ENCODE results near the gene DRICH1.

DRICH1 gene

DNA sequence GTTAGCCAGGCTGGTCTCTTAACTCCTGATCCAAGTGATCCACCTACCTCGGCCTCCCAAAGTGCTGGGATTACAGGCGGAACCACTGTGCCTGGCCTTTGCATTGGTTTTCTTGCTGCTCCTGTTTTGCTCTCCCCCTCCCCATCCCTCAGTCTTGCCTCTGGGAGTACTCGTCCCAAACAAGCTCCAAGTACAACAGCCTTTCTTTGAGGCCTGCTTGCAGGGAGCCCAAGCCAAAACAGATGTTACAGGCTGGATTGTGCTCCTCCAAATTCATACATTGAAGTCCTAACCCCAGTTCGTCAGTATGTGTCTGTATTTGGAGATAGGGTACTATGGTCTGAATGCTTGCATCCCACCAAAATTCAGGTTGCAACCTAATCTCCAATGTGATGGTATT, 60.6 kb downstream of the DRICH1 start:
- Mint-ChIP-seq H3K36me3 (ENCODE audit: low read depth) (no peaks in the 10 kb centered on the region), H3K4me1 (peaks cover 29% of the 10 kb centered on the region), H3K4me3 (no peak overlapping the region), H3K9me3 (peaks cover 6% of the 10 kb centered on the region), H3K27ac (no peak overlapping the region), H3K27me3 (ENCODE audit: low read depth, poor library complexity) (peaks cover 21% of the 10 kb centered on the region)
- no peak for DNase-seq
- TF ChIP-seq, protein P1, sequence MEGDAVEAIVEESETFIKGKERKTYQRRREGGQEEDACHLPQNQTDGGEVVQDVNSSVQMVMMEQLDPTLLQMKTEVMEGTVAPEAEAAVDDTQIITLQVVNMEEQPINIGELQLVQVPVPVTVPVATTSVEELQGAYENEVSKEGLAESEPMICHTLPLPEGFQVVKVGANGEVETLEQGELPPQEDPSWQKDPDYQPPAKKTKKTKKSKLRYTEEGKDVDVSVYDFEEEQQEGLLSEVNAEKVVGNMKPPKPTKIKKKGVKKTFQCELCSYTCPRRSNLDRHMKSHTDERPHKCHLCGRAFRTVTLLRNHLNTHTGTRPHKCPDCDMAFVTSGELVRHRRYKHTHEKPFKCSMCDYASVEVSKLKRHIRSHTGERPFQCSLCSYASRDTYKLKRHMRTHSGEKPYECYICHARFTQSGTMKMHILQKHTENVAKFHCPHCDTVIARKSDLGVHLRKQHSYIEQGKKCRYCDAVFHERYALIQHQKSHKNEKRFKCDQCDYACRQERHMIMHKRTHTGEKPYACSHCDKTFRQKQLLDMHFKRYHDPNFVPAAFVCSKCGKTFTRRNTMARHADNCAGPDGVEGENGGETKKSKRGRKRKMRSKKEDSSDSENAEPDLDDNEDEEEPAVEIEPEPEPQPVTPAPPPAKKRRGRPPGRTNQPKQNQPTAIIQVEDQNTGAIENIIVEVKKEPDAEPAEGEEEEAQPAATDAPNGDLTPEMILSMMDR (IDR thresholded peaks at IDR 0.05), result no peak

GRCh38 chr22:23570681-23571080, 61.4 kb downstream of the DRICH1 start:
- Mint-ChIP-seq H3K27me3 (ENCODE audit: low read depth, poor library complexity) (peaks cover 19% of the 10 kb centered on the region), H3K36me3 (ENCODE audit: low read depth) (no peaks in the 10 kb centered on the region), H3K4me1 (peaks cover 24% of the 10 kb centered on the region), H3K9me3 (peaks cover 6% of the 10 kb centered on the region), H3K4me3 (no peak overlapping the region), H3K27ac (no peak overlapping the region)
- TF ChIP-seq, protein P1 (IDR thresholded peaks at IDR 0.05), result no peak
- DNase-seq, result no peak

GRCh38 chr22:23569716-23570115, 62.4 kb downstream of the DRICH1 start:
- H3K4me3 Mint-ChIP-seq, result no peak overlapping the region
- peaks cover 6% of the 10 kb centered on the region for H3K9me3 Mint-ChIP-seq
- H3K27ac Mint-ChIP-seq, result no peak overlapping the region
- peaks cover 19% of the 10 kb centered on the region for H3K27me3 Mint-ChIP-seq (ENCODE audit: low read depth, poor library complexity)
- peaks cover 26% of the 10 kb centered on the region for H3K4me1 Mint-ChIP-seq
- TF ChIP-seq, protein P1 (IDR thresholded peaks at IDR 0.05), result no peak
- H3K36me3 Mint-ChIP-seq (ENCODE audit: low read depth), result no peaks in the 10 kb centered on the region
- DNase-seq, result no peak

DNA sequence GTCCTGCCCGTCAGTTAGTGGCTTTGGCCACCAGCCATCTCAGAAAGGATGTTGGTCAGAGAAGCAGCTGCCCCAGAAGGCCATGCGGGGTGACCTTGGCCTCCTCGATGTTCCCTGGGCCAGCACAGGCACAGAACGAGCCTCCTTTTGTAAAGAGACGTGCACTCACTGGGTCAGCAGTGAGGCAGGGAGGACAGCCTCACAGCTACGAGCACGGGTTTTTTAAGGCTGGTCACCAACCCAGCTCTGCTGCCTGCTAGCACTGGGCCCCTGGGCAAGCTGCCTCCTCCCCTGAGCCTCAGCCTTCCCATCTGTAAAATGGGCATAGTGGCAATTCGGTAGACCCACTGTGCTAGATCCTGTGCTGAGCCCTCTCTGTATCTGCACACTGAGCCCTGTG, 62.8 kb downstream of the DRICH1 start:
- H3K4me3 Mint-ChIP-seq, result no peak overlapping the region
- H3K27me3 Mint-ChIP-seq (ENCODE audit: low read depth, poor library complexity), result peaks cover 19% of the 10 kb centered on the region
- H3K27ac Mint-ChIP-seq, result no peak overlapping the region

DNA sequence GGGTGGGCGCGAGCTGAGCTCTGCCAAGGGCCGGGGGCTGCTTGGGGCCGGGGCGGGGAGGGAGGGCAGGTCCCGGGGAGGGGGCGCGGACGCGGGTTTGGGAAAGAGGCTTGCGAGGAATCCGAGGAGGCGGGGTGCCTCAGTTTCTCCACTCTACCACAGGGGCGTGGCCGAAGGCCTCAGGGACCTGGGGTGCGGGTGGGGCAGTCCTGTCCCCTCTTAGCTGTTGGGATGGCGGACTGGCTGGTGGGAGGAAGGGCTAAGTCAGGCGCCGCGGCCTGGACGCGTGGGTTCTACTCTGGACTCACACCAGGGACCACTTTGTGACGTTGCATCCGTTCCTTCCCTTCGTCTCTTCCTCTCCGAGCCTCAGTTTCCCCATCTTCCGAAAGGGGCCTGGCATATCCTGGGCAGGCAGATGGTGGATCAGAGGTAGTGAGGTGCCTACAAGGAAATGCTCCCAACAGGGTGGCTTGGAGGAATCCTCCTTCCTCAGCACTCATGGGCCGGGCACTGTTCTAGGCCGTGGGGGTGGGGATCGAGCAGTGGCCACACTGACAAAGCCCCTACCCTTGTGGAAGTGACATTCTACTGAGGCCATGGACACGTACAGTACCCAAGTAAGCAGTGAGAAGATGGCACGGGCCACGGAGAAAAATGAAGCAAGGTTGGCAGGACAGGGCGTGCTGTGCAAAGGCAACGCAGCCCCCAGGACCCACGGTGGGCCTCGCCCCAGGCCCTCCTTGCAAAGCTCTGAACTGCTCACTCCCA, 65.2 kb downstream of the DRICH1 start:
- Mint-ChIP-seq H3K27ac (no peak overlapping the region), H3K27me3 (ENCODE audit: low read depth, poor library complexity) (peaks cover 20% of the 10 kb centered on the region)
- no peak for DNase-seq

More for the DNA sequence above, 62.8 kb downstream of the DRICH1 start:
- Mint-ChIP-seq H3K9me3 (peaks cover 6% of the 10 kb centered on the region), H3K36me3 (ENCODE audit: low read depth) (no peaks in the 10 kb centered on the region), H3K4me1 (peaks cover 30% of the 10 kb centered on the region)
- no peak for DNase-seq
- TF ChIP-seq, protein P1 (IDR thresholded peaks at IDR 0.05), result no peak

More for the DNA sequence above, 65.2 kb downstream of the DRICH1 start:
- H3K4me3 Mint-ChIP-seq, result peak overlapping the region; percentile 76
- H3K36me3 Mint-ChIP-seq (ENCODE audit: low read depth), result no peaks in the 10 kb centered on the region
- TF ChIP-seq, protein P1 (IDR thresholded peaks at IDR 0.05), result no peak
- H3K9me3 Mint-ChIP-seq, result peaks cover 5% of the 10 kb centered on the region
- peaks cover 34% of the 10 kb centered on the region for H3K4me1 Mint-ChIP-seq

All from nephron progenitor cell (in vitro differentiated cells).